SH-SY5Y (cell line): ENCODE data around the gene IMP3.

ENCODE experiments used
- GATA2 ChIP-seq: IDR thresholded peaks from 2 replicates; pipeline ENCODE4 v1.6.1; 2011; ENCODE audit warnings: mild to moderate bottlenecking, low read depth, low read length
- GATA3 ChIP-seq: IDR thresholded peaks from 2 replicates; pipeline ENCODE4 v1.6.1; 2011; ENCODE audit warnings: low read depth, mild to moderate bottlenecking, low read length, moderate library complexity

- TF ChIP-seq GATA2 (no peak), GATA3 (no peak)
These were observed 6.9 kb upstream of the IMP3 start for GRCh38 chr15:75646944-75647364.
